ENCODE data around the gene ZNF521.

GRCh38 chr18:25291150-25291549 lies 60.8 kb downstream of the ZNF521 start:
- no peak for TF ChIP-seq ZFP30 (CRISPR knock-in tag; IDR thresholded peaks at IDR 0.05)
- no peak for TF ChIP-seq CSDC2 (CRISPR knock-in tag; IDR thresholded peaks at IDR 0.05)
- no peak for TF ChIP-seq CREB5 (CRISPR knock-in tag; IDR thresholded peaks at IDR 0.05; ENCODE audit: low read depth)
- no peak for TF ChIP-seq ZNF565 (CRISPR knock-in tag; conservative IDR thresholded peaks at IDR 0.05; ENCODE audit: low read depth)
- no peak for TF ChIP-seq GLIS3 (CRISPR knock-in tag; IDR thresholded peaks at IDR 0.05)
- no peak for TF ChIP-seq RARB (CRISPR knock-in tag; IDR thresholded peaks at IDR 0.05)
- TF ChIP-seq ZNF8 (CRISPR knock-in tag; IDR thresholded peaks at IDR 0.05), result no peak
- no peak for TF ChIP-seq BACH2 (CRISPR knock-in tag; IDR thresholded peaks at IDR 0.05; ENCODE audit: borderline replicate concordance)
- no peak for TF ChIP-seq PATZ1 (CRISPR knock-in tag; IDR thresholded peaks at IDR 0.05; ENCODE audit: borderline replicate concordance)

Data from SK-N-SH treated with all-trans-retinoic acid at 6 μM for 48 hours (cell line).